Muscle of leg (tissue), 11 donors: ENCODE results near the gene MXD4. TPM values are rescaled to one million over a fixed set of nuclear protein-coding genes. Genes with fewer than 3 reads are reported as not detected.
A peak's percentile ranks its signal among the peaks of the same experiment; 100 is the strongest.

Experiments used
- DNase-seq: peaks from one replicate; pipeline ENCODE4 v3.0.0; 2013
- H3K27ac ChIP-seq: one replicate; pipeline ENCODE4 v1.5.1; 2013; ENCODE audit warnings: mild to moderate bottlenecking, low read length, control low read depth
- H3K27me3 ChIP-seq: one replicate; pipeline ENCODE4 v1.6.1; 2013; ENCODE audit warnings: low read length; ENCODE audit not compliant: control insufficient read depth, insufficient read depth
- H3K36me3 ChIP-seq: one replicate; pipeline ENCODE4 v1.6.1; 2013; ENCODE audit warnings: low read length; ENCODE audit not compliant: control insufficient read depth, insufficient read depth
- H3K4me1 ChIP-seq: one replicate; pipeline ENCODE4 v1.6.1; 2013; ENCODE audit warnings: low read length; ENCODE audit not compliant: control insufficient read depth, insufficient read depth
- H3K4me3 ChIP-seq: one replicate; pipeline ENCODE4 v1.5.1; 2013; ENCODE audit warnings: low read length, control low read depth
- H3K9me3 ChIP-seq: replicated peaks from 2 replicates; pipeline ENCODE4 v1.6.1; 2013; ENCODE audit warnings: low read depth, low read length; ENCODE audit not compliant: control insufficient read depth
- WGBS: methylation state at CpG from one replicate; pipeline ENCODE4 v1.1.5; 2013; ENCODE audit warnings: missing lambda C conversion rate; ENCODE audit not compliant: insufficient coverage; 5-methylcytosine and 5-hydroxymethylcytosine counted together
- polyA plus RNA-seq, 8 donors: library from polyadenylated mRNA; unstranded; fragments of 120-200 nt; gene quantifications; one replicate each; pipeline versions ENCODE4 v1.2.1 to v1.2.3, GENCODE V29; 2013; ENCODE audit warnings: inconsistent platforms in 1 of 8, low replicate concordance in 1 of 8; ENCODE audit not compliant: insufficient read length in 8 of 8, insufficient read depth in 1 of 8
- total RNA-seq: library from RNA; stranded (reverse); fragments of 120-200 nt; gene quantifications from one replicate; pipeline ENCODE4 v1.2.4, GENCODE V29; 2013

Gene MXD4
- total and polyA plus RNA-seq, 9 donors = 31.5 to 65.7 (median 59.1) TPM

- H3K36me3 ChIP-seq = no peaks in the 10 kb centered on the region
- 82% methylated on average over 28 of the region's 34 CpGs for WGBS
- H3K4me1 ChIP-seq = peaks cover 31% of the 10 kb centered on the region
- H3K4me3 ChIP-seq = no peak overlapping the region
- H3K27ac ChIP-seq = no peak overlapping the region
- H3K9me3 ChIP-seq = no peaks in the 10 kb centered on the region
- H3K27me3 ChIP-seq = no peaks in the 10 kb centered on the region
- no peak for DNase-seq
These were observed 8.6 kb upstream of the MXD4 start for GRCh38 chr4:2270341-2271165.

- DNase-seq = peak; percentile 54
- Histone ChIP-seq H3K27ac (no peak overlapping the region), H3K4me1 (peaks cover 39% of the 10 kb centered on the region), H3K27me3 (no peaks in the 10 kb centered on the region), H3K9me3 (no peaks in the 10 kb centered on the region), H3K36me3 (no peaks in the 10 kb centered on the region), H3K4me3 (no peak overlapping the region)
- WGBS = 69% methylated on average over 8 of the region's 12 CpGs
These were observed 7.8 kb upstream of the MXD4 start for GRCh38 chr4:2269618-2270163.

GRCh38 chr4:2269206-2269531, 7.3 kb upstream of the MXD4 start:
- no peak overlapping the region for H3K27ac ChIP-seq
- peaks cover 44% of the 10 kb centered on the region for H3K4me1 ChIP-seq
- 48% methylated on average over 3 of the region's 6 CpGs for WGBS
- H3K27me3 ChIP-seq = no peaks in the 10 kb centered on the region
- H3K36me3 ChIP-seq = no peaks in the 10 kb centered on the region
- H3K9me3 ChIP-seq = no peaks in the 10 kb centered on the region
- H3K4me3 ChIP-seq = no peak overlapping the region
- DNase-seq = no peak

GRCh38 chr4:2268357-2269205, 6.7 kb upstream of the MXD4 start:
- no peaks in the 10 kb centered on the region for H3K27me3 ChIP-seq
- DNase-seq = no peak
- H3K27ac ChIP-seq = no peak overlapping the region
- no peaks in the 10 kb centered on the region for H3K9me3 ChIP-seq
- H3K4me3 ChIP-seq = no peak overlapping the region
- no peaks in the 10 kb centered on the region for H3K36me3 ChIP-seq
- peaks cover 47% of the 10 kb centered on the region for H3K4me1 ChIP-seq
- WGBS = 69% methylated on average over 22 of the region's 22 CpGs

GRCh38 chr4:2267841-2268240, 5.9 kb upstream of the MXD4 start:
- WGBS = 77% methylated on average over 10 of the region's 12 CpGs
- Histone ChIP-seq H3K27ac (no peak overlapping the region), H3K27me3 (no peaks in the 10 kb centered on the region), H3K9me3 (no peaks in the 10 kb centered on the region), H3K36me3 (no peaks in the 10 kb centered on the region), H3K4me1 (peaks cover 52% of the 10 kb centered on the region), H3K4me3 (no peak overlapping the region)
- DNase-seq = no peak

- Histone ChIP-seq H3K4me1 (peaks cover 55% of the 10 kb centered on the region), H3K27ac (no peak overlapping the region), H3K9me3 (no peaks in the 10 kb centered on the region), H3K36me3 (no peaks in the 10 kb centered on the region), H3K4me3 (no peak overlapping the region), H3K27me3 (no peaks in the 10 kb centered on the region)
- 74% methylated on average over 6 of the region's 18 CpGs for WGBS
- DNase-seq = no peak
These were observed 5.5 kb upstream of the MXD4 start for GRCh38 chr4:2267320-2267811.

GRCh38 chr4:2266821-2267220, 4.9 kb upstream of the MXD4 start:
- no peaks in the 10 kb centered on the region for H3K36me3 ChIP-seq
- no peak overlapping the region for H3K27ac ChIP-seq
- no peak overlapping the region for H3K4me3 ChIP-seq
- 100% methylated on average over 3 of the region's 5 CpGs for WGBS
- no peak for DNase-seq
- no peaks in the 10 kb centered on the region for H3K27me3 ChIP-seq
- peaks cover 55% of the 10 kb centered on the region for H3K4me1 ChIP-seq
- H3K9me3 ChIP-seq = no peaks in the 10 kb centered on the region

GRCh38 chr4:2266181-2266580, 4.3 kb upstream of the MXD4 start:
- no peaks in the 10 kb centered on the region for H3K9me3 ChIP-seq
- 20% methylated on average over 3 of the region's 8 CpGs for WGBS
- peak overlapping the region; percentile 18 for H3K27ac ChIP-seq
- H3K36me3 ChIP-seq = no peaks in the 10 kb centered on the region
- peak; percentile 78 for DNase-seq
- H3K4me1 ChIP-seq = peaks cover 55% of the 10 kb centered on the region
- no peaks in the 10 kb centered on the region for H3K27me3 ChIP-seq
- no peak overlapping the region for H3K4me3 ChIP-seq

- DNase-seq = no peak
These were observed 3.5 kb upstream of the MXD4 start for GRCh38 chr4:2265113-2266110.

More at GRCh38 chr4:2265113-2266110, 3.5 kb upstream of the MXD4 start:
- H3K27ac ChIP-seq = peak overlapping the region; percentile 18
- peaks cover 60% of the 10 kb centered on the region for H3K4me1 ChIP-seq
- H3K36me3 ChIP-seq = peaks cover under 1% of the 10 kb centered on the region
- no peaks in the 10 kb centered on the region for H3K9me3 ChIP-seq
- no peaks in the 10 kb centered on the region for H3K27me3 ChIP-seq
- WGBS = 64% methylated on average over 15 of the region's 19 CpGs
- no peak overlapping the region for H3K4me3 ChIP-seq
